ENCODE data around the gene RNLS.

Gene RNLS

GRCh38 chr10:88582806-88583583 lies at the start of gene RNLS:
Gene RNLS (minus strand): TSS chr10:88583318.
- DNase-seq = peak; percentile 73

- no peak for DNase-seq
Measured at GRCh38 chr10:88624840-88625239, 41.7 kb upstream of the RNLS start.

GRCh38 chr10:88623835-88624234 lies 40.7 kb upstream of the RNLS start:
- DNase-seq = no peak

GRCh38 chr10:88620441-88620840 lies 37.3 kb upstream of the RNLS start:
- DNase-seq = no peak

- no peak for DNase-seq
Measured at GRCh38 chr10:88618496-88618895, 35.4 kb upstream of the RNLS start.

GRCh38 chr10:88617772-88618300 lies 34.7 kb upstream of the RNLS start:
- DNase-seq = no peak

- DNase-seq = no peak
Measured at GRCh38 chr10:88616250-88616977, 33.3 kb upstream of the RNLS start.

GRCh38 chr10:88608780-88609179 lies 25.7 kb upstream of the RNLS start:
- no peak for DNase-seq

GRCh38 chr10:88608052-88608732 lies 25.1 kb upstream of the RNLS start:
- DNase-seq = no peak

GRCh38 chr10:88598055-88598454 lies 14.9 kb upstream of the RNLS start:
- DNase-seq = no peak

GRCh38 chr10:88594482-88594881 lies 11.4 kb upstream of the RNLS start:
- DNase-seq = no peak

GRCh38 chr10:88592906-88593305 lies 9.8 kb upstream of the RNLS start:
- no peak for DNase-seq

- no peak for DNase-seq
Measured at GRCh38 chr10:88592381-88592780, 9.3 kb upstream of the RNLS start.

- DNase-seq = no peak
Measured at GRCh38 chr10:88586462-88586861, 3.3 kb upstream of the RNLS start, which contains the start of gene LIPJ. Gene LIPJ (plus strand): TSS chr10:88586762. CDS start chr10:88590688, 3,926 bp downstream.

GRCh38 chr10:88583584-88583957 lies 453 bp upstream of the RNLS start:
- no peak for DNase-seq

GRCh38 chr10:88582411-88582805 lies 710 bp downstream of the RNLS start:
- no peak for DNase-seq

- no peak for DNase-seq
Measured at GRCh38 chr10:88565072-88565471, 18.0 kb downstream of the RNLS start.

- DNase-seq = no peak
Measured at GRCh38 chr10:88562152-88562551, 21.0 kb downstream of the RNLS start.

- DNase-seq = no peak
Measured at GRCh38 chr10:88557658-88558057, 25.5 kb downstream of the RNLS start.

- no peak for DNase-seq
Measured at GRCh38 chr10:88557256-88557655, 25.9 kb downstream of the RNLS start.

- DNase-seq = no peak
Measured at GRCh38 chr10:88555190-88555908, 27.8 kb downstream of the RNLS start.

GRCh38 chr10:88553116-88553752 lies 29.9 kb downstream of the RNLS start:
- peak; percentile 3 for DNase-seq
